Activated T-cell treated with anti-CD3 and anti-CD28 coated beads, Interleukin-2, amount 50 U/mL, for 48 hours (primary cell): ENCODE measurements around the gene WDR20.
"Not testable (repeated sequence)": the region's sequence is repeated elsewhere in the genome, so short reads cannot be mapped to it uniquely, and the experiment has no call there.

Experiments used
- DNase-seq, 2 experiments: peaks; one replicate each; pipeline ENCODE4 v3.0.0-alpha.2; 2020

The WDR20 gene, protein sequence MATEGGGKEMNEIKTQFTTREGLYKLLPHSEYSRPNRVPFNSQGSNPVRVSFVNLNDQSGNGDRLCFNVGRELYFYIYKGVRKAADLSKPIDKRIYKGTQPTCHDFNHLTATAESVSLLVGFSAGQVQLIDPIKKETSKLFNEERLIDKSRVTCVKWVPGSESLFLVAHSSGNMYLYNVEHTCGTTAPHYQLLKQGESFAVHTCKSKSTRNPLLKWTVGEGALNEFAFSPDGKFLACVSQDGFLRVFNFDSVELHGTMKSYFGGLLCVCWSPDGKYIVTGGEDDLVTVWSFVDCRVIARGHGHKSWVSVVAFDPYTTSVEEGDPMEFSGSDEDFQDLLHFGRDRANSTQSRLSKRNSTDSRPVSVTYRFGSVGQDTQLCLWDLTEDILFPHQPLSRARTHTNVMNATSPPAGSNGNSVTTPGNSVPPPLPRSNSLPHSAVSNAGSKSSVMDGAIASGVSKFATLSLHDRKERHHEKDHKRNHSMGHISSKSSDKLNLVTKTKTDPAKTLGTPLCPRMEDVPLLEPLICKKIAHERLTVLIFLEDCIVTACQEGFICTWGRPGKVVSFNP

DNA sequence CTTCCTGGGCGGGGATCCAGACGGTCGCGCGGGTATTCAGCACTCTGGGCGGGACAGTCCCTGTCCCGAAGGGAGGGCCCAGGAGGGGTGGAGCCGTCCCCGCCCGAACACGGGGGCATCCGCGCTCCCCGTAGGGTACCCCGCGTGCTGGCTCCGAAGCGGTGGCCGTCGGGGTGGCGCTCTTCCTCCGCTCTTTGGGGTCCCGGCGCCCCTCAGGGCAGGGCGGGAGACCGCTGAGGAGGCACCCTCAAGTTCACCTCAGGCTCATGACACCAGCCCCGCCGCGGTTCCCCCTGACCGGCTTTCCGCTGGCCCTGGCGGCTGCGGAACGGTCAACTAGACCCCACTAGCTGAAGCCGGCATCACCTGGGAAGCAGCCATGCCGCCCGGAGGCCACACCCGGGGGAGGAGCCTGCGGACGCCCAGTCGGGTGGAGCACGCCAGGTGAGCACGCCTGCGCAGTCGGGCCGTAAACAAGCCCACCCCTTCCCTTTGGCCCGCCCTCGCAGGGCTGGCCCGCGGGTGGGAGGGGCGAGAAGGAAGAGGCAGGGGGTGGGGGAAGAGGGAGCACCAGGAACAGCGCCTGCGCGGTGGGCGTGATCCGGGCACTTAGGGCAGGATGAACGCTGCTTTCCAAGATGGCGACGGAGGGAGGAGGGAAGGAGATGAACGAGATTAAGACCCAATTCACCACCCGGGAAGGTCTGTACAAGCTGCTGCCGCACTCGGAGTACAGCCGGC, at the start of gene WDR20:
Gene WDR20 (plus strand): TSS at position 612 of the 741 bp plus-strand sequence. CDS start 27 bp downstream, at position 639.
- DNase-seq, result peak; percentile 100

DNA sequence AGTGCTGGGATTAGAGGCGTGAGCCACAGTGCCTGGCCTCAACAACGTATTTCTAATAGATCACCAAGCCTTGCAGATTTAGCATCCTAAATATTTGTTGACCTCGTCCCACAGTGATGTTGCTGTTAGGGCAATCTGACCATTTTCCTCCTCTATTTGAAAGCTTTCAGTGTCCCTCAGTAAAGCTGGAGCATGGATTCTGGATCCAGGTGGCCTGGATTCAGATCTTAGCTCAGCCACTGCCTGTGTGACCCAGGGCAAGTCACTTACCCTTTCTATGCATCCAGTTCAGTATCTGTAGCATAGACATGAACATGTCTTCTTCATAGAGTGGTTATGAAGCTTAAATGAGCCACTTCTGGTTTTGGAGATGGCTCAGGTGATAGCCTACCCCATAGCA, 49.0 kb upstream of the WDR20 start:
- DNase-seq, result no peak

DNA sequence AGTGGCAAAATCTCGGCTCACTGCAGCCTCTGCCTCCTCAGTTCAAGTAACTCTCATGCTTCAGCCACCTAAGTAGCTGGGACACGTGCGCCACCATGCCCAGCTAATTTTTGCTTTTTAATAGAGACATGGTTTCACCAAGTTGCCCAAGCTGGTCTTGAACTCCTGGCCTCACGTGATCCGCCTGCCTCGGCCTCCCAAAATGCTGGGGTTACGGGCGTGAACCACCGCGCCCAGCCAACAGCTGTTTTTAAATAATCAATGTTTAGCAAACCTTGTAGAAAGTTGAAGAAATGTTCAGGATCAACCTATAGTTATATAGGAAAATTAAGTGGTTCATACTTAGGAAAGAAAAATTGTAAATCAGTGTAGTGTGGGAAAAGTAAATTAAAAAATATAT, 46.9 kb upstream of the WDR20 start:
- no peak for DNase-seq

DNA sequence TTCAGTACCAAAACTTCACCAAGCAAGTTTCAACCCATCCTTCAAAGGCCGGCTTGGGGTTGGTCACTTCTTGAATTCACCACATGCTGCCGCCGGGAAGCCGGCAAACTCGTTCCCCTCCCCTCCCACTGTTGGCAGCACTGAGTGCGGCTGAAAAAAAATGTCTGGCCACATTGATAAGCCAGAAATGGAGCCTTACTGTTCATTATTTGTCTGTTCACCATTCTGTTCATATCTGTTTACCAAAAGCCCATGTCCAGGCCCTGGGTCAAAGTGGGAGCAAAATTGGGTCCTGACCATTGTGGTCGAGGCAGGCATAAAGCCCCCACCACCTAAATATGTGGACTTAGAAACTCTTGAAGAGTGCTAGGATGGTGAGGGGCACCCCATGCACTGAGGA, 45.6 kb upstream of the WDR20 start:
- no peak for DNase-seq

DNA sequence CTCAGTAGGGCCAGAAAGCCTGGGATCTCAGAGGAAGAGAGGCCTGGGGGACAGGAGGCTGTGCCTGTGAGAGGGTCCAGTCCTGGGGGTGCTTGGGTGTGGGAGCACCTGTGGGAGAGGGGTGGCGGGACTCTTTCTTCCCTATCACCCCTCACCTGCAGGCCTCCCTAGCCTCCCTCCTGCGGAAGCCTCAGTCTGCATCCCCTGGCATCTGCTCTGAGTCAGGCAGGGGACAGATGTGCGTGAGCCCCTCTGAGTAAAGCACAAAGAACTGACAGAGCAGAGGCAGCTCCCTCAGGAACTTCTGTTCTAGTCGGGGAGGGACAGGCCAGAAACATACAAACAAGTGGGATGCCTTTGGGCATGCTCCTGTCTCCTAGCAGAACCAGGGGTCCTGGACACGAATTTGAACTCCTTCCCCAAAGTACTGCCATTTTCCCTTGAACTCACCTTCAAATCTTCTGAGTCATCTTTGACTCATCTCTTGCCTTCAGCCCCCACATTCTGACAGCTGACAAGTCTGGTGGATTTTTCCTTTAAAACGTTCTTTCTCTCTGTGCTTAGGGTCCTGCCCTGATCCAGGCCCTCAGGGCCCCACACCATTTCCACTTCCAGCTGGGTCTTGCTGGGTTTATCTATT, 44.3 kb upstream of the WDR20 start:
- DNase-seq, result peak; percentile 32 to 49

DNA sequence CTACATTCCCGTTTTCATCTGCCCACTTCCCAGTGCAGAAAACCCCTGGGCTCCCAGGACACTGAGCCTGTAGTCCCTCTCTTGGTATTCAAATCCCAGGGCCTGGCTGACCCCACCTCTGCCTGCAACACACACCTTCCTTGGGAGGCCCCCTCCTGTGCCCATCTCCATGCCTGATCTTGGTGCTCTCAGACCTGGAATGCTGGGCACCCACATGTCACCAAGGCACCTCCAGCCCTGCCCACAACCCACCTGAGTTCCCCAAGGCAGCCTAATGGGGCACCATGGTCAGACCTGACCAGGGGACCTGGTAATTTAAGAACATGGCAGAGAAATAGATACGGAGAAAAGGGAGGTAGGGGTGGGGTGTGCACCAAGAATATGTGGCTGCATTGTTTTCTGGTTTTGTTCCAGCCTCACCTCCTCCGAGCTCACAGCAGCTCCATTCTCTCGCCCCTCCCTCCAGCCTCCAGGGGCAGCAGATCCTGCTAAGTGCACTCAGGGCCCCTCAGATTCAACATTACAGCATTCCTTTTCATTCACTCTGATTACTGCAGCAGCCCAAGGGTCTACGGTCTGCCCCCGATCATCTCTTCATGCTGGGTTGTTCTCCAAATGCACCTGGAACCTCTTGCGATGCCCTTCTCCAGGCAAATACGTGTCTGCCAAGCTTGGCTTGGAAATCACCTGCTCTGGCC, 43.7 kb upstream of the WDR20 start:
- peak in 1 of 2 experiments; percentile 31 for DNase-seq

DNA sequence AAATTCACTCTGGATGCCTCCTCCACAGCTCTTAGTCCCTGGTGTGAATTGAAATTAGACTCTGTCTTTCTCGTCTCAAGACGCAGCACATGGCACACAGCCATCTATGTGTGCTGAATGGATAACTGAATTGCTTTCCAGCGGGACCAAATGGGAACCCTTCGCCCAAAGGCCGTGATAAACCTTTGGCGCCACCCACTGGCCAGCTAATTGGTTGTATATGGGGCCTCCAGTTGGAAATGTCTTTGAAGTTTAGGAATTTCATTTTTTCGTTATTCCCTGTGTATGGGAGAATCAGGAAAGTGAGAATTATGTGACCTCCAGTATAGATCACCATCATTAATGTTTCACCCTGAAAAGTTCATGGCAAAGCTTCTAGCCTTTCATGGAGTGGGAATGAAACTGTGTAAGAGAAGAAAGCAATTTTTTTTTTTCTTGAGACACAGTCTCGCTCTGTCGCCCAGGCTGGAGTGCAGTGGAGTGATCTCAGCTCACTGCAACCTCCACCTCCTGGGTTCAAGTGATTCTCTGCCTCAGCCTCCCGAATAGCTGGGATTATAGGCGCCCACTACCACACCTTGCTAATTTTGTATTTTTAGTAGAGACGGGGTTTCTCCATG, 43.0 kb upstream of the WDR20 start:
- DNase-seq, result peak; percentile 82 to 83

DNA sequence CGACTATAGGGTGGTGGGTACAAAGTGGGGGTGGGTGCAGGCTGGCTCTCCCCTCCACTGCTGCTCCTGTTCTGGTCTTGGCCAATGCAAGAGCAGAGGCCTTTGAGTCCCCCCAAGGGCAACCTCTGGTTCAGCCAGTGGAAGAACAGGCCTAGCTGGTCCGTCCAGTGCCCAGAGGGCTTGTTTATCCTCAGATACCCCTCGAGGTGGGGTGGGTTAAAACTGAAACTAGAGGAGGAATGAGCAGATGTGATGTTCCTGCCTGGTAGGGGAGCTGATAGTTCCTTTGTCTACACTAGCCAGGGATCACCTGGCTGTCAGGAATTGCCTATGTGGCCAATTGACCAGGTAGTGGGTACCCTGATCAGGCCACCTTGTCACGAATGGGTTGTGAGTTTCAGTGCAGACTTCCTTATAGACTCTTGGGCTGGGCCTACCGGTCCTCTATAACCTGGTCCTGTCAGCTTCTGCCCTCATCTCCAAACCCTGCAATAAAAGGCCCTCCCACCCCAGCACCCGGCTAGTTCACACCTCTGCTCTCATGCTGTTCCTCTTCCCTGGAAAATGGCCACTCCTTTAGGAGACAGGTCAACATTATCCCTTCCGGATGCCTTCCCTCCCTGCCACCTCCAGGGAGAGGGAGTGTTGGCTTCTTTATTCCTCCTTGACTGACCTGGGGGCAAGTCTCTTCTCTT, 42.1 kb upstream of the WDR20 start:
- no peak for DNase-seq

DNA sequence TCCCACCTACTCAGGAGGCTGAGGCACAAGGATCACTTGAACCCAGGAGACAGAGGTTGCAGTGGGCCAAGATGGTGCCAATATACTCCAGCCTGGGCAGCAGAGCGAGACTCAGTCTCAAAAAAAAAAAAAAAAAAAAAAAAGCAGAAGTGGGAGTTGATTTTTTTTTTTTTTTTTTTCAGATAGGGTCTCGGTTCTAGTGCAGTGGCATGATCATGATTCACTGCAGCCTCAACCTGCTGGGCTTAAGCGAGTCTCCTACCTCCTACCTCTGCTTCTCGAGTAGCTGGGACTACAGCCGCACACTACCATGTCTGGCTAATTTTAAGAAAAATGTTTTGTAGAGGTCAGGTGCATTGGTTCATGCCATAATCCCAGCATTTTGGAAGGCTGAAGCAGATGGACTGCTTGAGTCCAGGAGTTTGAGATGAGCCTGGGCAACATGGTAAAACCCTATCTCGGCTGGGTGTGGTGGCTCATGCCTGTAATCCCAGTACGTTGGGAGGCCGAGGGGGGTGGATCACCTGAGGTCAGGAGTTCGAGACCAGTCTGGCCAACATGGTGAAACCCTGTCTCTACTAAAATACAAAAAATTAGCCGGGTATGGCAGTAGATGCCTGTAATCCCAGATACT, 36.5 kb upstream of the WDR20 start:
- no peak for DNase-seq

DNA sequence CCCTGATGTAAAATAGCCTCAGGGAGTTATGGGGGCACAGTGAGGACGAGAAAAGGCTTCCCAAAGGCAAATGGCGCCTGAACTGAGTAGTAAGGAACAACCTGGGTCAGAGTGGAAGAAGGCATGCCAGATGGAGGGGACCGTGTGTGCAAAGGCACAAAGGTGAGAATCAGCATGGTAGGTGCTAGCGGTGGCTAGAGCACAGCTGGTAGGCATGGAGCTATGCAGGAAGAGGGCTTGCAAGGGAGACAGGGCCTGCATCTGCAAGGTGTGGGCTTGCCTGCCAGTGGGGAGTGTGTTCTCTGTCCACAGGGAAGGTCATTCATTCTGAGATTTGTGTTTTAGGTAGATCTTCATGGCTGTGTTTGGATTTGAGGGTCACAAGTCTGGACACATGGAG, 34.3 kb upstream of the WDR20 start:
- DNase-seq, result no peak

DNA sequence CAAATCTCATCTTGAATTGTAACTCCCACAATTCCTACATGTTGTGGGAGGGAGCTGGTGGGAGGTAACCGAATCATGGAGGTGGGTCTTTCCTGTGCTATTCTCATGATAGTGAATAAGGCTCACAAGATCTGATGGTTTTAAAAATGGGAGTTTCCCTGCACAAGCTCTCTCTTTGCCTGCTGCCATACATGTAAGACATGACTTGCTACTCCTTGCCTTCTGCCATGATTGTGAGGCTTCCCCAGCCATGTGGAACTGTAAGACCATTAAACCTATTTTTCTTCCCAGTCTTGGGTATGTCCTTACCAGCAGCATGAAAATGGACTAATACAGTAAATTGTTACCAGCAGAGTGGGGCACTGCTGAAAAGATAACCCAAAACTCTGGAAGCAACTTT, 30.4 kb upstream of the WDR20 start:
- not testable (repeated sequence) for DNase-seq

DNA sequence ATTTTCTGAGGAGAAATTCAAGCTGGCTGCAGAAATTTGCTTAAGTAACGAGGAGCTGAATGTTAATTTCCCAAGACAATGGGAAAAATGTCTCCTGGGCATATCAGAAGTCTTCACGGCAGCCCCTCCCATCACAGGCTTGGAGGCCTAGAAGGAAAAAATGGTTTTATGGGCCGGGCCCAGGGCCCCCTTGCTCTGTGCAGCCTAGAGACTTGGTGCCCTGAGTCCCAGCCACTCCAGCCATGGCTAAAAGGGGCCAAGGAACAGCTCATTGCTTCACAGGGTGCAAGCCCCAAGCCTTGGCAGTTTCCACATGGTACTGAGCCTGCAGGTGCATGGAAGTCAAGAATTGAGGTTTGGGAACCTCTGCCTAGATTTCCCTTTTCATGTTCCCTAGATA, 28.6 kb upstream of the WDR20 start:
- DNase-seq, result no peak

DNA sequence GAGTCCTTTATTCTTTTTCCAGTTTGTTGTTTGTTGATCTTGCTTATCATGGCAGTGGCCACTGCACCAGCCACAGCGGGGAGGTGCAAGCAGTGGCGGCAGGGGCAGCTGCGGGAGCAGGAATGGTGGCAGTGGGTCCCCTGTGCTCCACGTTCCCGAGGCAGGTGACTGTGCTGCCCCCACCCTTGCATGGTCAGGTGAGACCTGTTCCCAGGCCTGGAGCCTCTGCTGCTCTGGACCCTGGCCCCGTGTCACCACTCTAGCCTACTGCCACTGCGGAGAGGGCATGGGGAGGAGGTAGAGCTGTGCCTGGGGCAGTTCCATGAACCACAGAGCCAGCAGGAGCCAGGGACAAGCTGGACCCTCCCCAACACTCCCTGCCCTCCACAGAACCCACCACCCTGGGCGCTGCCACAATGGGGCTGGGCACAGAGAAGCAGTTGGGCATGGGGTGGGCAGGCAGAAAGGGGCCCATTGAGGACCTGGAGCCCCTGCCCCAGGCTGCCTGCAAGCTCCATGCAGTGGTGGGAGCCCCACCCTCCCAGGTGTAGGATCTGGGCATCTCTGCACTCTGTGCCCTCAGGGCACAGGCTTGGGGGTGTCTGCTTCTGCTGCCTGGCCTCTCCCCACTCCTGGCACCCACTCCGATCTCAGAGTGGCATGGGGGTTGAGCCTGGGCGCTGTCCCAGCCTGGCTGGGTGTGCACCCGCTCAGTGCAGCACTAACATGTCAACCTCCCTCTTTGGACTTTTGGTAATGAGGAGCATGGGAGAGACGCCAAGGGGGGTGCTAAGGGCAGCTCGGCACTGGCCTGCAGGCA, 23.1 kb upstream of the WDR20 start:
- no peak for DNase-seq

DNA sequence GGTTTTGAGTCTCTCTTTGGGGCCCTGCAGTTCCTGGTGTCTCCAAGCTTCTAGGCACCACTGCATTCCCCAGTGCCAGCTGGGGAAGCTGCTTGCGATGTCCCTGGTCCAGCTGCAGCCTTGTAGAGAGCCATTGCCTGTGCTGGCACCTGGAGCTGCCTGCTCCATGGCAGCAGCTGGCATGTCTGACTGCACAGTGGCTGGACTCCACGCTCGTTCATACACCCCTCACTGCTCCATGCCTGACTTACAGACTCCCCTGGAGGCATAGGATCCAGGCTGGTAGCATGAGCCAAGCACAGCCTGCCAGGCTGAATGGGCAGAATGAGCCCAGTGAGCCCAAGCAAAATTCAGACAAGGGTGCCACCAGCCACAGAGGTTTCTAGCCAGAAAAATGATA, 21.8 kb upstream of the WDR20 start:
- no peak for DNase-seq

DNA sequence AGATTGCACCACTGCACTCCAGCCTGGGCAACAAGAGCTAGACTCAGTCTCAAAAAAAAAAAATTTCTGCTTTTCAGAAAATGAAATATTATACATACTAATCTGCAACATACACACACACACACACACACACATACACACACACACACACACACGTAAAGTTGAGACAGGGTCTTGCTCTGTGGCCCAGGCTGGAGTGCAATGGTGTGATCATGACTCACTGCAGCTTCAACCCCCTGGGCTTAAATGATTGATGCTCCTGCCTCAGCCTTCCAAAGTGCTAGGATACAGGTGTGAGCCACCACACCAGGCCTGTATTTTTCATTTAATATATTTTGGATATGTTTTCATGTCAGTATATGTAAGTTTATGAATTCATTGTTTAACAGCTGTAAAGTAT, 18.8 kb upstream of the WDR20 start:
- DNase-seq, result no peak

DNA sequence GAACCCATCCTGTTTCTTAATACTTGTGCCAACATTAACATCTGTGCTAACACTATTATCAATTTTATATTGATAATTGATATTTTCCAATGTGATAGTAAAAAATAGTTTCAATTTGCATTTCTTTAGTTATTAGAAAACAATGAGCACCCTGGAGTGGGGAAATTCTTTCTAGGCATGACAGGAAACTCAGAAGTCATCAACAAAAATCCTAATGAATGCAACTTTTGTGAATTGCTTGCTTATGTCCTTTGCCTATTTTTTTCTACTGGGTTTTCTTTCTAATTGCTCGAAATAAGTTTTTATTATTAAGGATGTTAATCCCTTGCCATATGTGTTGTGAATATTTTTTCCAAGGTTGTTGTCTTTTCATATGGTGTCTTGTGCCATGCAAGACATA, 18.1 kb upstream of the WDR20 start:
- DNase-seq, result no peak

DNA sequence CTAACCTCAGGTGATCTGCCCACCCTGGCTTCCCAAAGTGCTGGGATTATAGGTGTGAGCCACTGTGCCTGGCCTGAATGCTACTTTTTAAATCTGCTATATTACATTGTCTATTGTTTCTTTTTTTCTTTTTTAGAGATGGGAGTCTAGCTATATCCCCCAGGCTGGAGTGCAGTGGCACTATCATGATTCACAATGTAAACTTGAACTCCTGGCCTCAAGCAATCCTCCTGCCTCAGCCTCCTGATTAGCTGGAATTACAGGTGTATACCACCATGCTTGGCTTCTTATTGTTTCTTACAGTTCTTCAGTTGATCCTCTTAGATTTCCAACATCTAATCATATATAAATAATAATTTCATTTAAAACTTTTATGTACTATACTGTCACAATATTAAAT, 15.3 kb upstream of the WDR20 start:
- DNase-seq, result no peak

DNA sequence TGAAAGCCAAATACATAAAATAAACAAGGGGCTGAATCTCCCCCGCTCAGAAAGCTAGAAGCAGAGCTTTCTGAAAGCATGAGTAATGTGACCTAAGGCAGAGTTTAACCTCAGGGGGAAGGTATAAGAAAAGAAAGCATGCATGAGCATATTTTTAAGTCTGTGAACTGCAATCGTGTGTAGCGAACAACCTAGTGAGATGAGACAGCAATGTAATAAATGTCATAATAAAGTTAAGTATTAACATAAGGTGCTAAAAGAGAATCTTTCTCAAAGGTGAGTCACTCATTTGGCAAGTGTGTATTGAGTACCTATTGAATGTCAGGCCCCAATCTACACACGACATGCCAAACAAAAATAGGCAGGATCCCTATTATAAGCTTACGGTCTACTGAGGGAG, 14.2 kb upstream of the WDR20 start:
- no peak for DNase-seq

DNA sequence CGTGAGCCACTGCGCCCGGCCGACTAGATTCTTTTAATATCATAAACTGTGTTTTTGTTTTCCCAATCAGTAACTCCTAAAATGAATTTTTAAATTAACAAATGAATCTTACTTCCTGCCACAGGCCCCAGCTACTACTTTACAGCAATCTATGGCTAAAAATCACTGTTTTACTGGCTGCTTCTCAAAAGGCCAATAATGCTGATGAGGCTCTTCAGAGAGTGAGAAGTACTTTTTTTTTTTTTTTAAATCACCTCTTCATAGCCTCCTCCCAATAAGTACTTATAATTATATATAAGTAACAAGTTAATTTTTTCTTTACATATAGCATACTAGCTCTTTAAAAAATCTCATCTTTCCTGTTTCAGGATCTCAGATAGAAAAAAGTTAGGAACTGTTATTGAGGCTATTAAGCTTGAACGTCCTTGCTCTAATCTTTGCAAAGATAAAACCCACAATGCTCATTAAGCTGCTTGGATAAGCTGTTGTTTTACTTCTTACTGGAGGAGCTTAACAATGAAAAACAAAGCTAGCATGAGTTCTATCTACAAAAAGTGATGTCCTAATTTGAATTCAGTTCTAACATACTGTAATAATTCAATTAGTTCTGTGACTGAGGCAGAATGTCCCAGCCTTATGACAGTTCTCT, 12.8 kb upstream of the WDR20 start:
- no peak for DNase-seq

DNA sequence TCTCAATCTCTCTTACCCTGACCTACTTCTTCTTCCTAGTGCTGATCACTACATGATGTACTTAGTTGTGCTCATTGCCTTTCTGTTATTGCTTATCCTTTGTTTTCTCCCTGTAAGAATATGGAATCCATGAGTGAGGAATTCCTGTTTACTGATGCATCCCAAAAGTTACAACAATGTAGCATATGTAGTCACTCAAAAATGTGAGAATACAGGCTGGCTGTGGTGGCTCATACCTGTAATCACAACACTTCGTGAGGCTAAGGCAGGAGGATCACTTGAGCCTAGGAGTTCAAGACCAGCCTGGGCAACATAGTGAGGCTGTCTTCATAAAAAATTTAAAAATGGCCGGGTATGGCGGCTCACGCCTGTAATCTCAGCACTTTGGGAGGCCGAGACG, 8.0 kb upstream of the WDR20 start:
- DNase-seq, result no peak
